A549 (cell line): ENCODE data around the gene MEA1.

ENCODE experiments used
- KDM1A ChIP-seq: fragments of 200-600 bp; sonication (generic); IDR thresholded peaks from 2 replicates; pipeline ENCODE4 v1.6.1; 2016; ENCODE audit warnings: low read depth, mild to moderate bottlenecking
- POLR2A ChIP-seq: IDR thresholded peaks from 2 replicates; pipeline ENCODE4 v1.6.1; 2012; ENCODE audit warnings: mild to moderate bottlenecking, low read length
- RAD21 ChIP-seq, 2 experiments: fragments of >200 bp in 1 of 2; sonication (Bioruptor Twin) in 1 of 2; formaldehyde crosslinking in 1 of 2; IDR thresholded peaks in 1 of 2; conservative IDR thresholded peaks in 1 of 2; 2 replicates in 1 of 2; 3 replicates in 1 of 2; pipeline ENCODE4 v1.6.1; 2012 to 2018; ENCODE audit warnings: inconsistent platforms in 1 of 2
- TF ChIP-seq, protein P1 (sequence below): fragments of >200 bp; sonication (Bioruptor Twin); formaldehyde crosslinking; IDR thresholded peaks from 3 replicates; pipeline ENCODE4 v1.5.1; 2016

- TF ChIP-seq, protein P1, sequence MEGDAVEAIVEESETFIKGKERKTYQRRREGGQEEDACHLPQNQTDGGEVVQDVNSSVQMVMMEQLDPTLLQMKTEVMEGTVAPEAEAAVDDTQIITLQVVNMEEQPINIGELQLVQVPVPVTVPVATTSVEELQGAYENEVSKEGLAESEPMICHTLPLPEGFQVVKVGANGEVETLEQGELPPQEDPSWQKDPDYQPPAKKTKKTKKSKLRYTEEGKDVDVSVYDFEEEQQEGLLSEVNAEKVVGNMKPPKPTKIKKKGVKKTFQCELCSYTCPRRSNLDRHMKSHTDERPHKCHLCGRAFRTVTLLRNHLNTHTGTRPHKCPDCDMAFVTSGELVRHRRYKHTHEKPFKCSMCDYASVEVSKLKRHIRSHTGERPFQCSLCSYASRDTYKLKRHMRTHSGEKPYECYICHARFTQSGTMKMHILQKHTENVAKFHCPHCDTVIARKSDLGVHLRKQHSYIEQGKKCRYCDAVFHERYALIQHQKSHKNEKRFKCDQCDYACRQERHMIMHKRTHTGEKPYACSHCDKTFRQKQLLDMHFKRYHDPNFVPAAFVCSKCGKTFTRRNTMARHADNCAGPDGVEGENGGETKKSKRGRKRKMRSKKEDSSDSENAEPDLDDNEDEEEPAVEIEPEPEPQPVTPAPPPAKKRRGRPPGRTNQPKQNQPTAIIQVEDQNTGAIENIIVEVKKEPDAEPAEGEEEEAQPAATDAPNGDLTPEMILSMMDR: no peak
- TF ChIP-seq RAD21 (conservative IDR thresholded peaks at IDR 0.05 in 1 of 2, IDR thresholded peaks at IDR 0.05 in 1 of 2) (no peak), KDM1A (no peak), POLR2A (no peak)
Measured at GRCh38 chr6:43020052-43020705, 6.4 kb upstream of the MEA1 start.
